Inflammatory macrophage treated with lipopolysaccharide for 4 hours (primary cell): ENCODE results near the gene HIPK1.
"Not testable (repeated sequence)": the region's sequence is repeated elsewhere in the genome, so short reads cannot be mapped to it uniquely, and the experiment has no call there.

ENCODE experiments used
- DNase-seq: peaks from one replicate; pipeline ENCODE4 v3.0.0-alpha.2; 2020

HIPK1 gene

GRCh38 chr1:113983826-113984225 lies 54.7 kb downstream of the HIPK1 start:
- DNase-seq = no peak

GRCh38 chr1:113984710-113985109 lies 55.6 kb downstream of the HIPK1 start:
- DNase-seq = no peak

DNA sequence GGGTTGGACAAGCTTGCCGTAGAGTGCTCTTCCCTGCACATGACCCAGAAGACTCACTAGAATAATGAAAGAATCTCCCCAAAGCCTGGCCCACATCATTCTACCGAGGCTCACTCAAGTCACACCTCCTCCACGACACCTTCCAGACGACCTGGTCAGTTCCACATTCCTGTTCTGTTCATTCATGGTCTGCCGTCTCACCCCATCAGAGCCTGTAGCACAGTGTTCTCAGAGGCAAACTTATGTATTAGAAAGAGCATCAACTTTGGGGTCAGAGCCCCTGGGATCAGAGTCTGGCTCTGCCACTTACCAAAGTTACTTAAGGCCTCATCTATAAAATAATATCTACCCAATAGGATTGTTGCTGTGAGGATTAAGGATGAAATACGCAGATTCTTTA lies 57.7 kb downstream of the HIPK1 start:
- DNase-seq = no peak

- no peak for DNase-seq
Observed at GRCh38 chr1:113987259-113987658, 58.1 kb downstream of the HIPK1 start.

- DNase-seq = no peak
Observed at GRCh38 chr1:113990530-113990929, 61.4 kb downstream of the HIPK1 start.

DNA sequence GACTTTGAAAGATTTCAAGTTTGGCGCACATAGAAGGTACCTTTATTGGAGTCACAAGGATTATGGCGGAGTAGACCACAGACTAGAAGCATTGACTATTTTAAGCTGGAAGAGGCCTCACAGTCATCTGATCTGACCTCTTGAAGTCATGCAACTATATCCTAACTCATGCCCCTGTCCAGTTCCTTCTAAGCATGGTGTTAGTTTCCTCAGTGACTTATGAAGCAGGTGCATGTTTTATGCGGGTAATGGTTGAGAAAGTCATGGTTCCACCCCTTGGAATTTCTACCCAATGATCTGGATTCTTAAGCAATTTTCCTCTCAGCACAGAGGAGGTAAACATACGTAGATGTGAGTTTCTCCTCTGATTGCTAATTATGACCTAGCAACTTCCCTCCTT lies 61.8 kb downstream of the HIPK1 start:
- no peak for DNase-seq

- no peak for DNase-seq
Observed at GRCh38 chr1:113991467-113991997, 62.4 kb downstream of the HIPK1 start.

DNA sequence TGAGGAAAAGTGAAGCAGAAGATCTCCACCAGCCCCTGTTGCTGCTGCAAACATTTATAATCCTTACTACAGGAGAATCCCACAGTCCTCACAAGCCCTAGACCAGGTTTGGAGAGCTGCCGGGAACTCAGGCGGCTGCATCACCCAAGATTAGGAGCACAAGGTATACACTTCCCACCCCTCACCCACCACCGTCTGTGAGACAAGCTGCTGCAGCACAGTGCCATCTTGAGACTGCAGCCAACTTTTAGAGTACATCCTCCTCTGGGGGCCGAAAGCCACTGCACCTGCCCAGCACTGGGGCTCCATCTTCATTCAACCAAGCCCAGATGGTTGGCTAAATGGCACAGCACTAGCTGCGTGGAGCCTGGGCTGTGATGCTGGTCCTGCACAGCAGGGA lies 63.9 kb downstream of the HIPK1 start:
- no peak for DNase-seq

- DNase-seq = no peak
Observed at GRCh38 chr1:113993766-113994165, 64.6 kb downstream of the HIPK1 start.

DNA sequence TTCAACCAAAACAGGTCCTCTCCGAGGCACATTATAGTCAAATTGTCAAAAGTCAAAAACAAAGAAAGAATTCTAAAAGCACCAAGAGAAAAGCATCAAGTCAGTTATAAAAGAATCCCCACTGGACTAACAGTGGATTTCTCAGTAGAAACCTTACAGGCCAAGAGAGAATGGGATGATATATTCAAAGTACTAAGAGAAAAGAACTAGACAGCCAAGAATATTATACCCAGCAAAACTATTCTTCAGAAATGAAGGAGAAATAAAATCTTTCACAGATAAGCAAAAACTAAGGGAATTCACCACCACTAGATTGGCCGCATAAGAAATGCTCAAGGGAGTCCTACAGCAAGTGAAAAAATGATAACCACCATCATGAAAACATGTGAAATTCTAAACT lies 66.3 kb downstream of the HIPK1 start:
- DNase-seq = no peak

GRCh38 chr1:113998361-113998760 lies 69.2 kb downstream of the HIPK1 start:
- peak; percentile 44 for DNase-seq

- DNase-seq = no peak
Observed at GRCh38 chr1:113999233-113999632, 70.1 kb downstream of the HIPK1 start.

DNA sequence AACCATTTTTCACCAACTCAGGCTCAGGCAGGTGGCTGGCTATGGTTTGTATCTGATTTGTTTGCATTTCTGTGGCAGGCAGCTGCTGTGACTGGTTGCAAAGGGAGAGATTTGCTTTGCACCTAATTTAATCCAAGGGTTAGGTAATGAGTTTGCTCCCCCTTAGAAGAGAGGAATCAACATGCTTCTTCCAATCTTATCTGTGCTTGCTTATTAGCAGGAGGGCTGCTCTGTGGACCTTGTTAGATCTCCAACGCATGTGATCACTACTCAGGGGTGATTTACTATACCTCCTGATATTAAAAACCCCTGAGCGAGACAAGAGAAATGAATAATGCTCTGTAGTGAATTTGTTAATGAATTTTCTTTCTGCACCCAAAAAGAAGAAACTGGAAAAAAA lies 70.7 kb downstream of the HIPK1 start:
- DNase-seq = no peak

DNA sequence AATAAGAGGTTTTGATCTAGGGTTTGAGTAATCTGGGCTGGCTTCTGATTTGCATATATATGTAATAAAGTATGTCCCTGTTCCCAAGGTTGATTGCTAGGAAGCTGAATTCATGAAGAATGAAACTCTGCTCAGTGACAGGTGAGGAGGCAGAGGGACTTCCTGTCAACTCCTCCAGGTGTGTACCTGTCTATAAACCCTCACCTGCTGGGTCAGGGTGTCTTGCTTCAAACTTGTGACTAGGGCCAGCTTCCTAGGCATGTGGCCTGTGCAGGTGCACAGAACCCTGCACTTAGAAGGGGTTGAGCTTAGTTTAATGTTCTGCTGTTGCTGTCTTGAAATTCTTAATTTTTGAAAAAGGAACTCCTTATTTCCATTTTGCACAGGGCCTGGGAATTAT lies 71.3 kb downstream of the HIPK1 start:
- no peak for DNase-seq

GRCh38 chr1:114002492-114003239 lies 73.5 kb downstream of the HIPK1 start:
- DNase-seq = no peak

GRCh38 chr1:114003431-114003830 lies 74.3 kb downstream of the HIPK1 start:
- DNase-seq = no peak

DNA sequence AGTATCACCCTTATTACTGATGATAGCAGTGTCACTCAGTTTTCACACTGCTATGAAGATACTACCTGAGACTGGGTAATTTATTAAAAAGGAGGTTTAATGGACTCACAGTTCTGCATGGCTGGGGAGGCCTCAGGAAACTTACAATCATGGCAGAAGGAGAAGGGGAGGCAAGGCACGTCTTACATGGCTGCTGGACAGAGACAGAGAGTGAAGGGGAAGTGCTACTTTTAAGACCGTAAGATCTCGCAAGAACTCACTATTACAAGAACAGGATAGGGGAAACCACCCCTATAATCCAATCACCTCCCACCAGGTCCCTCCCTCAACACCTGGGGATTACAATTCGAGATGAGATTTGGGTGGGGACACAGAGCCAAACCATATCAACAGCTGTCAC lies 77.7 kb downstream of the HIPK1 start:
- DNase-seq = not testable (repeated sequence)

GRCh38 chr1:114008480-114008941 lies 79.4 kb downstream of the HIPK1 start:
- DNase-seq = no peak

DNA sequence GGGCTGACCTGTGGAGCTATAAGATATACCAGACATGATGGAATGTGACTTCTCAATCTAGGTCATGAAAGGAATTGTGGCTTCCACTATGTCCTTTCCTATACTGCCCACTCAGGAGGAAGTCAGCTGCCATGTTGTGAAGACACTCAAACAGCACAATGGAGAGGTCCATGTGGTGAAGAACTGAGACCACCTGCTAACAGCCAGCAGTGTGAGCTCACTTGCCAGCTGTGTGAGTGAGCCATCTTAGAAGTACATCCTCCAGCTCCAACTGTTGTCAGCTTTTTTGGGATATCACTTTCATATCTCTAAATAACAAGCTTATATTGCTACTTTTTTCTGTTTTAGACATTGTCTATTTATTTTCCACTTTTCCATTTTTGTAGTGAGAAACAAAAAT lies 79.9 kb downstream of the HIPK1 start:
- DNase-seq = no peak

DNA sequence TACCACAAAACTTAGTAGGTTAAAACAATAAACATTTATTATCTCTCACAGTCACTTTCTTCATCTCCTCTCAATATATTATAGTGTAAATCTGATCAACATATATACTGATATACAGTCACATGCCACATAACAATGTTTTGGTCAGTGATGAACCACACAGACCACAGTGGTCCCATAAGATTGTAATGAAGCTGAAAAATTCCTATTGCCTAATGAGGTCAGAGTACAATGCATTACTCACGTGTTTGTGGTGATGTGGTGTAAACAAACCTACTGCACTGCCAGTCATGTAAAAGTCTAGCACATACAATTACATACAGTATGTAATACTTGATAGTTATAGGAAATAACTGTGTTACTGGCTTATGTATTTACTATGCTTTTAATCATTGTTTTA lies 80.3 kb downstream of the HIPK1 start:
- no peak for DNase-seq

- no peak for DNase-seq
Observed at GRCh38 chr1:114010433-114011184, 81.5 kb downstream of the HIPK1 start.

DNA sequence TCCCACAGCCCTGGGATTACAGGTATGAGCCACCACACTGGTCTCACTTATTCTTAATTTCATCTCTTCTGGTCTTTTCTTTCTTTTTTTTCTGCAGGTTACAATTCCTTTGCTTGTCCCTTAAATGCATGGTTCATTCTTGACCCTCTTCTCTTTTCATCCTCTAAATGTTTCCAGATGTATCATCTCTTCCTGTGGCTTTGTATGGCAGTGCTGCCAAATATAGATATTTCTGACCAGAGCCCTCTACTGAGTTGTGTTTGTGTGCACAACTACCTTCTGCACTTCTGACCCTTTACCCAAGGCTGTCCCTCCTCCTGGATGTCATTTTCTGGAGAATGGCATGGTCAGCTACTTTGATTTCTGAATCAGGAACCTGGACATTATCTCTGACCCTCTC lies 82.7 kb downstream of the HIPK1 start:
- DNase-seq = no peak

GRCh38 chr1:114015075-114015474 lies 86.0 kb downstream of the HIPK1 start:
- DNase-seq = no peak

- DNase-seq = not testable (repeated sequence)
Observed at GRCh38 chr1:114019724-114020123, 90.6 kb downstream of the HIPK1 start.
